ENCODE results near the gene ASB4.
"Not testable (repeated sequence)": the region's sequence is repeated elsewhere in the genome, so short reads cannot be mapped to it uniquely, and the experiment has no call there.

The ASB4 gene

DNA sequence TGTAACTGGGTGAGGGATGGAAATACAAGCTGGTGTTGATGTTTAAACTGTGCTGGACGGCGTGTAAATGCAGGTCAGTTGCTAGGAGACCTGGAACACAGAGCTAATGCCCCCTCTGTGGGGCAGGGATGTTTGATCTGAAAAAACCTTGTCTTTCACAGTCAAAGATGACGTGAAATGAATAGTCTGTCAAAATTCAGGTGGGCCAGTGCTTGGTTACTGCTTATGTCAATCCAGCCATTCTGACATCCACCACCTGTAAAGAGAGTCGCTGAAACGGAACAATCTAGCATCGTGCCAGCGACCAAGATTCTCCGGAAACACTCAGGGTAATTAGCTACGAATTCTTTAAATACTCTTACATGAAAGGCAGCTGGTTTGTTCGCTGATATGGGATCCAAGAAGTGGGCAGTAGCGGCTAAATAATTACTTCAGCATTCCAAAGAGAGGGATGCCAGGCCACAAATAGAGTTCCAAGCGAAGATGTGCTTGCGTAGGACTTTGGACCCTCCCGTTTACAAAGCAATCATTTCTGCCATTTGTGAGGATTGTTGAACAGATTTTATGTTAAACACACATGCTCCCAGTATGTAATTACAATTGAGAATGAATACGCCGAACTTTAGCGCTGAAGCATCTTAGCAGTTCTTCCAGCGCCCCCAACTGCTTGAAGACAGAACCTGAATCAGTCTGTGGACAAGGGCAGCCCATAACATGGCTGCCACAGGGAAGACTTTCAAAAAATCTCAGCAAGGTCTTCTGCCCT, 7.3 kb upstream of the ASB4 start:
- no peak overlapping the region for H3K4me3 ChIP-seq (ENCODE audit: low read depth, low read length)

GRCh38 chr7:95479992-95480624, 5.6 kb upstream of the ASB4 start:
- no peak overlapping the region for H3K4me3 ChIP-seq (ENCODE audit: low read depth, low read length)

- H3K4me3 ChIP-seq (ENCODE audit: low read depth, low read length): no peak overlapping the region
These were observed 4.2 kb upstream of the ASB4 start for GRCh38 chr7:95481271-95482165.

DNA sequence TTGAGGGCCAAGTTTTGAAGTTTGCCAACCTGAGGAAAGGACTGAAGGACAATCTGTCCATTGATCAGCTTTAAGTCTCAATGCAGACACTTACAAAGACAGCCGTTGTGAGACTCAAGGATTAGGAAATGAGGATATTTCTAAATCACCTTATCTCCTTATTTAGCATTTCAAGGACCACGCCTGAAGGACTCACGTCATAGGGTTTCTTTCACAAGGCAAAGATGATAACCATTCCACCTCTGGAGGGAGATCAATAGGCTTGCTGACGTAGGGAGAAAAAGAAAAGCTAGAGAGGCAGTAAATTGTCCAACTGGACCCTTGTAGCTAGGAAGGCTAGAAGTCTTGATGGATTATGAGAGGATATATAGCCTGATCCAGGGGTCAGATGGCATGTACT, 3.3 kb upstream of the ASB4 start:
- H3K4me3 ChIP-seq (ENCODE audit: low read depth, low read length): no peak overlapping the region

GRCh38 chr7:95490231-95490762, 4.6 kb downstream of the ASB4 start:
- H3K4me3 ChIP-seq (ENCODE audit: low read depth, low read length): no peak overlapping the region

- no peak overlapping the region for H3K4me3 ChIP-seq (ENCODE audit: low read depth, low read length)
These were observed 5.5 kb downstream of the ASB4 start for GRCh38 chr7:95491201-95491600.

- H3K4me3 ChIP-seq (ENCODE audit: low read depth, low read length): no peak overlapping the region
These were observed 6.0 kb downstream of the ASB4 start for GRCh38 chr7:95491634-95492314.

GRCh38 chr7:95493247-95493646, 7.5 kb downstream of the ASB4 start:
- H3K4me3 ChIP-seq (ENCODE audit: low read depth, low read length): no peak overlapping the region

DNA sequence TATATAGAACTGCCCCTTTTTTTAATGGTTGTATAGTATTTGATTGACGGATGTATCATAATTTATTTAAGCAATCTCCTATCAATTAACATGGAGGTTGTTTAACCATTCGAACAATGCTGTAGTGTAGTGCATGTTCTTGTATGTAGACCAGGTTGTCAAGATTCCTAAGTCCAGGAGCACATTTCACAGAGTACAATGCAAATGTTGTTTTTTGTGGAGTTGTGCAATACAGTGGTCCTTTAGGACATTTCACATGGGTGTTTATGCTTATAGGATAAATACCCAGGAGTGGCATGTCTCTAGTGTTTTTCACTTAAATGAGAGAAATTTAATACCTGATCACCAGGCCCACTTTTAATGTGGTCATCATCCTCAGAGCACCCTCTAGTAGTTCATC, 8.1 kb downstream of the ASB4 start:
- H3K4me3 ChIP-seq (ENCODE audit: low read depth, low read length): no peak overlapping the region

DNA sequence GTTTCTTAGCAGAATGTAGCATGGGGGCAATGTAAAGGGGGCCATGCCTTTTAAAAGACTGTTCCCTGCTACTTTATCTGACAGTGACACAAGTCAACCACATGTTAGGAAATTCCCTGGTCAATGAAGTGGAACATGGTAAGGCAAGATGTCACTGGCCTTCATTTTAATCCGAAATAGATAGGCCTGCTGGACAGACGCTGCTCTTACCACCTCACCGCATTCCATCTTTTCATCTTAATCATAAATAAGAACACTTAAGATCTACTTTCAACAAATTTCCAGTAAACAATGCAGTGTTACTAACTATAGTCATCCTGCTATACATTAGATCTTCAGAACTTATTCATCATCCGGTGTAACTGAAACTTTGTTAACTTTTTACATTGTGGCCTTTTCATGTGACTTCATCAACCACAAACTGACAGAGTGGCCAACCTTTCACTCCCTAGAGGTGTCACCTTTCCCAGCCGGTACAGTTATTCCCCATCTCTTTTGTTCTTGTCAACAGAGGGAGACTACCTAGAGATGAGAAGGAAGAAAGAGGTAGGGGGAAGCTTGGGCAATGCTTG, 15.6 kb downstream of the ASB4 start:
- no peak overlapping the region for H3K4me3 ChIP-seq (ENCODE audit: low read depth, low read length)

DNA sequence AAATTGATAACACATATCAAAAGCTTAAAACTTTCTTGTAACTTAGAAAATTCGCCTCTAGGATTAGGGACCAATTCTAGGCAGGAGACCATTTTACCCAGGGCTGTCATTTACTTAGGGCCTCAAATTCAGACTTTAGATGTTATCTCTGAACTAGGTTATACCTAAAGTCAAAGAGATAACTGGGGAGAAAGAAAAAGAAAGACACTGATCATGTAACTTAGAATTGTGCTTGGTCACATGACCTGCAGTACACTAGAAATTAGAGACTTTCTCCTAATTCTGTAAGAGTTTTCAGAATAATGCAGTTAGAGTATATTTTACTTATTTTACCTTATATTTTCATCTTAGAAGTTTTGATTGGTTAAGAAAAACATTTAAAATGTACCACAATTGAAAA, 16.7 kb downstream of the ASB4 start:
- H3K4me3 ChIP-seq (ENCODE audit: low read depth, low read length): no peak overlapping the region

GRCh38 chr7:95503271-95504131, 17.8 kb downstream of the ASB4 start:
- H3K4me3 ChIP-seq (ENCODE audit: low read depth, low read length): no peak overlapping the region

DNA sequence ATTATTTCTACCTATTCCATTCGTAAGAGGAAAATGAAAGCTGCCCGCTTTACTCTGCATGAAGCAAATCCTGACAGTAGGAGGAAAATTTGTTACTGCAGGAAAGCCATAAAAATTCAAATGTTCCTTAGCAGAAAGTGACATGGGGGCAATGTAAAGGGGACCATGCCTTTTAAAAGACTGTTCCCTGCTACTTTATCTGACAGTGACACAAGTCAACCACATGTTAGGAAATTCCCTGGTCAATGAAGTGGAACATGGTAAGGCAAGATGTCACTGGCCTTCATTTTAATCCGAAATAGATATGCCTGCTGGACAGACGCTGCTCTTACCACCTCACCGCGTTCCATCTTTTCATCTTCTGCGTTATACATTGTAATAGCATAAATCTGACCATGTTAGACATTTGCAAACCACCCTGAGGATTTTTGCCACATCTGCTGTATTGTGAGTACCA, 18.4 kb downstream of the ASB4 start:
- not testable (repeated sequence) for H3K4me3 ChIP-seq (ENCODE audit: low read depth, low read length)

DNA sequence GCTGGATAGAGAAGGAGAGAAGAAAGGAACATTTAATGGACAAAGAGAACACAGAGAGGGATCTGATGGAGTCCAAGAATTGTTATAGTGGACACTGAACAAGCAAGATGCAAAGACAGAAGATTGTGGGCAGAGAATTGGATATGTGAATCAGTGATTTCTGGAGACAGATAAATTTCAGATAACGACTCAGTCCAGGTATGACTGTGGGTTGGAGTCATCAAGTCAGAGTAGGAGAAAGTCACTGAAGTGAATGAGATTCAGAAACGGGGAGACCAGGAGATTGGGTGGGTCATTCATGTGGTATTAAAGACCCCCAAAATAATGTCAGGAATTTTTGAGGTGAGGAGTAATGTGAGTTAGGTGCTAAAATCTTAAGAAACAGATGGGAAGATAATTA, 23.0 kb downstream of the ASB4 start:
- H3K4me3 ChIP-seq (ENCODE audit: low read depth, low read length): no peak overlapping the region

DNA sequence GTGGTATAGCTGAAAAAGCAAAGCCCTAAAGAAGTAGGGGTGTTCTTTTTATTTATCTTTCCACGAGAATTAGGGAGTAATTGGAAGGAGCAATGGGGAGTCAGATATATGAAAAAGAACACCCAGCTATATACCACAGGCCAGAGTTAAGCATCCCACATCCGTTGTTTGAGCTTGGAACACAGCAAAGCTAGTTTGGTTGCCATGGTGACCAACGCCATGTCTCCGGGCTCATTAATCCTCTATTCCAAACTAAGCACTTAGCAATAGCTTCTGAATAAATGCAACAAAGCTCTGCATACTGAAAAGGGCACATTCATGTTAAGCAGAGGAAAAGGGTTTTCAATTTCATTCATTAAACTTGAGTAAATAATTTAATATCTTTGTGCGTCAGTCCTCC, 23.5 kb downstream of the ASB4 start:
- H3K4me3 ChIP-seq (ENCODE audit: low read depth, low read length): no peak overlapping the region

DNA sequence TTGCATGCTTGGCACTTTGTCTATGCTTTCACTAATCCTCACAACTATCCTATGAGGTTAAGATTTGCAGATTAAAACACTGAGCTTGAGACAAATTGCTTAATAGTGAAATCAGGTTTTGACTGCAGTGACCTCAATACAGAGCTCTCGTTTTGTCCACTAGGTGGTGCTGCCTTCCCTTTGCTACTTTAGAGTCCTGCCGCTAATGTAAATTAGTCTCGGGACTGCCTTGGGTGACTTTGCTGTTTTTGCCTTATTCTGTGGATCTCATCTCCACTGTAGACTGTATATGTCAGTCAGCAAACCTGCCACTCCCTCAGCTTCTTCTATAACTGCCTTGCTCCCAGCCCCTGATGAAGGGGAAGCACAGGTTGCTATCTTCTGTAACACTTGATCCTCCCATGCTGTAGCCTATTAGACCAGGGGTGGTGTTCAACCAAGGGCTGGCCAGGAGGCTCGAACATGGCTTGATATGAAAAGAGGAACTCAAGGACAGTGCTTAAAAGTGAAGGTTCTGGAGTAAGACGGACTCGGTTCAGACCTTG, 26.0 kb downstream of the ASB4 start:
- H3K4me3 ChIP-seq (ENCODE audit: low read depth, low read length): no peak overlapping the region

GRCh38 chr7:95517458-95517857, 31.7 kb downstream of the ASB4 start:
- H3K4me3 ChIP-seq (ENCODE audit: low read depth, low read length): no peak overlapping the region

- H3K4me3 ChIP-seq (ENCODE audit: low read depth, low read length): no peak overlapping the region
These were observed 32.1 kb downstream of the ASB4 start for GRCh38 chr7:95517870-95518269.

GRCh38 chr7:95520136-95520535, 34.4 kb downstream of the ASB4 start:
- no peak overlapping the region for H3K4me3 ChIP-seq (ENCODE audit: low read depth, low read length)

All from iPS-11a (cell line).